GM12864 (cell line): ENCODE measurements around the gene ZNF512.
A peak's percentile ranks its signal among the peaks of the same experiment; 100 is the strongest.

Source experiments
- DNase-seq: peaks from one replicate; pipeline ENCODE4 v3.0.0-alpha.2; 2011; ENCODE audit warnings: low read depth
- H3K4me3 ChIP-seq: 2 replicates; pipeline ENCODE4 v1.5.1; 2011; ENCODE audit warnings: mild to moderate bottlenecking, low read depth, low read length, control low read depth
- CTCF ChIP-seq: IDR thresholded peaks from 2 replicates; pipeline ENCODE4 v1.5.1; 2011; ENCODE audit warnings: low read depth, mild to moderate bottlenecking, moderate library complexity, low read length, control low read depth, inconsistent platforms; ENCODE audit errors: missing control alignments

The ZNF512 gene

DNA sequence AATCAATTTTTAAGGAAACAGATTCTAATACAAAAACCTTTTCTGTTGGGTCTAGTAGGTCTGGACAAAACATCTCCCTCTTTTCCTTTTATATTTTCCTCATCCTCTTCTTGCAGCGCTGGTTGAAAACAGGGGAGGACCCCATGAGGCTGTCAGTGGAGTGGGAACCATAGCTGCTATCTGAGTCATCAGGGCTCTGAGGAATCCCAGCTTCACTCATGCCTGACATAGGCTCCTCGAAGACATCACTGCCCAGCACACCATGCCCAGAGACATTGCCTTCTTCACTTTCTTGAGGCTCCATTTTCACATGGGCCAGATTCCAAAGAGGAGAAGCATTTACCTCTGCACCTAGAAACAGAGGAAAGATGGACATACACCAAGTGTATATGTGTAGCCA is 70.6 kb downstream of the ZNF512 start:
- no peak for DNase-seq
- no peak for TF ChIP-seq CTCF

DNA sequence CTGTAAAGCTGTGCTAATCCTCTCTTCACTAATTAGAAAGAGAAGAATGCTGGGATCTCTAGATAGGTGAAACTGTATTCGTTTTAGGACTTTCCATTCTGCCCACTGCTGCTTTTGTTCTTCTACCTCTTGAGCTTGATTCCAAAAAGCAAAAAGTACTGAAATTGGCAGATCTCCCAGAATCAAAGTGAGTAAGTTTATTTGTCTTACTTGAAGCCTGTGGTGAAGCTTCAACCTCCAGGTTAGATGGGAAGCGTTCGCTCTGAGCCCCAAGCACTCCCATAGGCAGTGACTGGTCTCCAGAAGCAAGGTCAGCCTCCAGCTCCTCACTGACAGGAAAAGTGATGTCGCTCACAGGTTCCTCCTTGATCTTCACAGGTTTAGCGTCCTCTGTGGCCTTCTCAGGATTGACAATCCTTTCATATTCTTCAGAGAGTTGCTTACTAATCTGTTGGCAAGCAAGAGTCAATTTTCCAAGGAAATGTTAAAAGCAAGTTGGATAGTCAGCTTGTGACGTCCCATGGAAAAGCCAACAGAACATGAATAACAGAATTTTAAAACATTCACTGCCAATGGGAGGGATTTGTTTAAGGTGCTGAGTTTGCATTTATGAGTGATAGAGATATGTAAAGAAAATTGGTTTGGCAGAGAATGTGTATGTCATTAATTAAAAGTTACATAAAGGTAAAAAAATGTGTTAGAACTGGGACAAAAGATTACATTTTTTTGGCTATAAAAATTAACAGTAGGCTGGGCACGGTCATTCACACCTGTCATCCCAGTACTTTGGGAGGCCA is 72.5 kb downstream of the ZNF512 start:
- H3K4me3 ChIP-seq: no peak overlapping the region
- no peak for TF ChIP-seq CTCF
- DNase-seq: no peak

More for the DNA sequence above, 70.6 kb downstream of the ZNF512 start:
- H3K4me3 ChIP-seq: no peak overlapping the region

GRCh38 chr2:27661371-27661770 is 78.5 kb downstream of the ZNF512 start:
- no peak for DNase-seq
- no peak for TF ChIP-seq CTCF
- H3K4me3 ChIP-seq: no peak overlapping the region

- peak within 1 kb of the TSS; percentile 92 for H3K4me3 ChIP-seq
- TF ChIP-seq CTCF: no peak
- DNase-seq: peak; percentile 71
Observed at GRCh38 chr2:27663285-27664153, 80.7 kb downstream of the ZNF512 start, which contains the start of the genes SLC4A1AP and SUPT7L. Gene SLC4A1AP, plus strand, starts transcription at chr2:27663889. Its CDS starts 26 bp downstream, at chr2:27663915. Gene SUPT7L, minus strand, starts transcription at chr2:27663614. Its CDS starts 1,422 bp downstream, at chr2:27662192.

GRCh38 chr2:27664154-27664574 is 81.3 kb downstream of the ZNF512 start:
- no peak for DNase-seq
- H3K4me3 ChIP-seq: peak overlapping the region; percentile 92
- TF ChIP-seq CTCF: no peak

DNA sequence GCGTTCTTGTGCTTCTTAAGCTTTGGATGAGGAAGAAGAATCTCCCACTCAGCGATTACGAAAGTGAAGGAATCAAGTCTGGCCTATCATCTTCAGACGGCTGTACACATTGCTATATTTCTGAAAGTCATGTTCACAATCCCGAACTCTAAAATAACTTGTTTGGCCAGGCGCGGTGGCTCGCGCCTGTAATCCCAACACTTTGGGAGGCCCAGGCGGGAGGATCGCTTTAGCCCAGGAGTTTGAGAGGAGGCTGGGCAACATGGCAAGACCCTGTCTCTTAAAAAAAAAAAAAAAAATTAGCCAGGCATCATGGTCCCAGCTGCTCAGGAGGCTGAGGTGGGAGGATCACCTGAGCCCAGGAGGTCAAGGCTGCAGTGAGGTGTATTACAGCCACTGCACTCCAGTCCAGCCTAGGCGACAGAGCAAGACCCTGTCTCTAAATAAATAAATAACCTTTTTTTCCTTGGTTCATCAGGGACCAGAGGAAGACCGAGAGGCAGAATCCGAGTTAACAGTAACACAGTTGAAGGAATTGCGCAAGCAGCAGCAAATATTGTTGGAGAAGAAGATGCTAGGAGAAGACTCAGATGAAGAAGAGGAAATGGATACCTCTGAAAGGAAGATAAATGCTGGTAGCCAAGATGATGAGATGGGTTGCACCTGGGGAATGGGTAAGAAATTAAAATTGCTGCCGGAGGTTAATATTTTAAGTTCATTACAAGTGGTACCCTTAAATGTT is 82.0 kb downstream of the ZNF512 start:
- TF ChIP-seq CTCF: no peak
- H3K4me3 ChIP-seq: peak overlapping the region; percentile 92
- DNase-seq: no peak
